H1 (cell line): Measurements from ENCODE around the gene USP7. TPM values are rescaled to one million over a fixed set of nuclear protein-coding genes. Genes with fewer than 3 reads are reported as not detected.
"Not testable (repeated sequence)": the region's sequence is repeated elsewhere in the genome, so short reads cannot be mapped to it uniquely, and the experiment has no call there.

Experiments
- CTCF ChIA-PET: fragments of 300-600 bp; sonication (Branson Sonifier 250); formaldehyde crosslinking; loops from one replicate; lab custom pipeline; 2021; ENCODE audit not compliant: partially characterized antibody; lab: Charles Lee
- POLR2A ChIA-PET: fragments of 300-600 bp; sonication (Branson Sonifier 250); formaldehyde crosslinking; loops from one replicate; lab custom pipeline; 2021; ENCODE audit warnings: inconsistent platforms; ENCODE audit not compliant: partially characterized antibody; lab: Charles Lee
- DNase-seq, 2 experiments: peaks; one replicate each; pipeline versions ENCODE4 v3.0.0 to v3.0.0-alpha.2; 2010 to 2022; ENCODE audit warnings: low spot score in 2 of 2, low read depth in 1 of 2, mixed read lengths in 1 of 2
- FAIRE-seq: peaks from 2 replicates; lab custom pipeline; 2011; peaks lifted over from hg19 to GRCh38; lab: Jason Lieb, UNC
- H2AFZ ChIP-seq: 2 replicates; pipeline ENCODE4 v1.8.1; 2012; ENCODE audit warnings: low read length, inconsistent platforms
- H2AK5ac ChIP-seq: 2 replicates; pipeline ENCODE4 v1.6.1; 2013; ENCODE audit warnings: low read depth, low read length
- H2BK120ac ChIP-seq: replicated peaks from 2 replicates; pipeline ENCODE3; 2013; ENCODE audit warnings: low read depth, low read length, inconsistent platforms
- H2BK12ac ChIP-seq: 2 replicates; pipeline ENCODE4 v1.6.1; 2013; ENCODE audit warnings: low read depth, low read length
- H2BK15ac ChIP-seq: 2 replicates; pipeline ENCODE4 v1.6.1; 2013; ENCODE audit warnings: low read length
- H2BK20ac ChIP-seq: 2 replicates; pipeline ENCODE4 v1.6.1; 2013; ENCODE audit warnings: low read length
- H2BK5ac ChIP-seq: 2 replicates; pipeline ENCODE4 v1.6.1; 2013; ENCODE audit warnings: low read depth, low read length
- H3K14ac ChIP-seq: 2 replicates; pipeline ENCODE4 v1.6.1; 2013; ENCODE audit warnings: inconsistent platforms; ENCODE audit not compliant: insufficient read length
- H3K18ac ChIP-seq: 2 replicates; pipeline ENCODE4 v1.6.1; 2013; ENCODE audit warnings: low read length; ENCODE audit errors: extremely low read depth
- H3K23ac ChIP-seq: 2 replicates; pipeline ENCODE4 v1.6.1; 2013; ENCODE audit warnings: inconsistent platforms; ENCODE audit not compliant: insufficient read length
- H3K23me2 ChIP-seq: 2 replicates; pipeline ENCODE4 v1.6.1; 2013; ENCODE audit warnings: low read depth, low read length
- H3K27ac ChIP-seq: 2 replicates; pipeline ENCODE4 v1.6.1; 2011; ENCODE audit warnings: low read depth, low read length, inconsistent platforms
- H3K27me3 ChIP-seq, 4 experiments: replicated peaks in 1 of 4; 1 replicate in 1 of 4; 2 replicates in 3 of 4; pipeline versions ENCODE4 v1.6.1 to v1.8.1; 2011 to 2013; ENCODE audit warnings: low read length in 3 of 4, mild to moderate bottlenecking in 3 of 4, inconsistent platforms in 2 of 4, mixed read lengths in 2 of 4, moderate library complexity in 1 of 4; ENCODE audit not compliant: control insufficient read depth in 3 of 4, insufficient read depth in 3 of 4; ENCODE audit errors: extremely low read depth in 1 of 4
- H3K36me3 ChIP-seq, 4 experiments: 2 replicates each; pipeline versions ENCODE4 v1.6.1 to v1.8.1; 2011 to 2013; ENCODE audit warnings: mild to moderate bottlenecking in 4 of 4, low read length in 3 of 4, moderate library complexity in 2 of 4, control low read depth in 1 of 4, inconsistent platforms in 1 of 4; ENCODE audit not compliant: insufficient read depth in 4 of 4, control insufficient read depth in 2 of 4
- H3K4ac ChIP-seq: replicated peaks from 2 replicates; pipeline ENCODE3; 2013; ENCODE audit warnings: low read length, low read depth, mixed read lengths, inconsistent platforms; ENCODE audit not compliant: insufficient read length
- H3K4me1 ChIP-seq, 4 experiments: replicated peaks in 1 of 4; 1 replicate in 1 of 4; 2 replicates in 3 of 4; pipeline versions ENCODE4 v1.6.1 to v1.8.1; 2011 to 2013; ENCODE audit warnings: low read length in 3 of 4, inconsistent platforms in 2 of 4, mixed read lengths in 1 of 4; ENCODE audit not compliant: insufficient read depth in 4 of 4, control insufficient read depth in 3 of 4
- H3K4me2 ChIP-seq, 2 experiments: 2 replicates each; pipeline versions ENCODE4 v1.6.1 to v1.8.1; 2011 to 2013; ENCODE audit warnings: low read depth in 2 of 2, low read length in 2 of 2, control low read depth in 1 of 2, inconsistent platforms in 1 of 2, mild to moderate bottlenecking in 1 of 2; ENCODE audit not compliant: insufficient read depth in 1 of 2
- H3K4me3 ChIP-seq, 4 experiments: fragments of 200-600, 300-600 bp in 1 of 4; sonication (generic), shearing (Covaris generic), sonication (Bioruptor Twin) in 1 of 4; 2 replicates each; pipeline versions ENCODE4 v1.5.1 to v1.8.1; 2011 to 2016; ENCODE audit warnings: low read length in 4 of 4, low read depth in 3 of 4, control low read depth in 2 of 4, inconsistent platforms in 2 of 4, mild to moderate bottlenecking in 2 of 4, mixed read lengths in 1 of 4, moderate library complexity in 1 of 4; ENCODE audit not compliant: insufficient read depth in 2 of 4; ENCODE audit errors: extremely low read depth in 1 of 4
- H3K56ac ChIP-seq: replicated peaks from 2 replicates; pipeline ENCODE3; 2013; ENCODE audit warnings: low read depth, mild to moderate bottlenecking, mixed read lengths, low read length, inconsistent platforms; ENCODE audit not compliant: insufficient read length
- H3K79me1 ChIP-seq: 2 replicates; pipeline ENCODE4 v1.6.1; 2013; ENCODE audit warnings: low read depth, low read length, control low read depth
- H3K79me2 ChIP-seq, 2 experiments: 2 replicates each; pipeline versions ENCODE4 v1.6.1 to v1.8.1; 2012 to 2013; ENCODE audit warnings: low read length in 2 of 2, mild to moderate bottlenecking in 2 of 2, inconsistent platforms in 1 of 2; ENCODE audit not compliant: insufficient read depth in 2 of 2, control insufficient read depth in 1 of 2
- H3K9ac ChIP-seq, 4 experiments: replicated peaks in 1 of 4; 1 replicate in 1 of 4; 2 replicates in 3 of 4; pipeline versions ENCODE4 v1.6.1 to v1.8.1; 2011 to 2013; ENCODE audit warnings: low read depth in 3 of 4, low read length in 3 of 4, control low read depth in 2 of 4, mild to moderate bottlenecking in 2 of 4, moderate library complexity in 2 of 4, inconsistent platforms in 1 of 4; ENCODE audit errors: extremely low read depth in 1 of 4
- H3K9me3 ChIP-seq, 2 experiments: 2 replicates each; pipeline versions ENCODE4 v1.6.1 to v1.8.1; 2012 to 2013; ENCODE audit warnings: mild to moderate bottlenecking in 2 of 2, moderate library complexity in 2 of 2, control low read depth in 1 of 2, inconsistent platforms in 1 of 2, low read depth in 1 of 2, low read length in 1 of 2, mixed read lengths in 1 of 2; ENCODE audit not compliant: insufficient read depth in 2 of 2
- H4K20me1 ChIP-seq, 2 experiments: replicated peaks in 1 of 2; 2 replicates each; pipeline versions ENCODE3 to v1.8.1; 2011 to 2013; ENCODE audit warnings: inconsistent platforms in 2 of 2, low read length in 2 of 2, mild to moderate bottlenecking in 1 of 2; ENCODE audit not compliant: insufficient read depth in 2 of 2, control insufficient read depth in 1 of 2
- H4K5ac ChIP-seq: 2 replicates; pipeline ENCODE4 v1.6.1; 2013; ENCODE audit warnings: low read length, low read depth, mixed read lengths, inconsistent platforms; ENCODE audit not compliant: insufficient read length
- H4K8ac ChIP-seq: 2 replicates; pipeline ENCODE4 v1.8.0; 2013; ENCODE audit warnings: mild to moderate bottlenecking, moderate library complexity, low read length, inconsistent platforms; ENCODE audit not compliant: insufficient read depth; ENCODE audit errors: extremely low read depth
- H4K91ac ChIP-seq: replicated peaks from 2 replicates; pipeline ENCODE3; 2013; ENCODE audit warnings: low read length, mixed read lengths, inconsistent platforms; ENCODE audit not compliant: insufficient read length
- ATF3 ChIP-seq: IDR thresholded peaks from 2 replicates; pipeline ENCODE4 v1.6.1; 2011; ENCODE audit warnings: low read depth, mild to moderate bottlenecking, low read length; ENCODE audit not compliant: insufficient read depth
- EZH2 ChIP-seq: fragments of 200-600 bp; sonication (generic); IDR thresholded peaks from 2 replicates; pipeline ENCODE4 v1.7.1; 2012; ENCODE audit warnings: low read depth, mild to moderate bottlenecking, moderate library complexity, low read length, inconsistent platforms; ENCODE audit not compliant: severe bottlenecking
- KDM4A ChIP-seq: IDR thresholded peaks from one replicate; pipeline ENCODE4 v1.7.1; 2012; ENCODE audit warnings: low read depth, mild to moderate bottlenecking, moderate library complexity, low read length, inconsistent platforms; ENCODE audit not compliant: severe bottlenecking
- POLR2A ChIP-seq, 2 experiments: IDR thresholded peaks; 1 replicate in 1 of 2; 2 replicates in 1 of 2; pipeline ENCODE4 v1.6.1; 2011; ENCODE audit warnings: low read depth in 2 of 2, low read length in 2 of 2, mild to moderate bottlenecking in 2 of 2; ENCODE audit errors: control extremely low read depth in 1 of 2
- RBBP5 ChIP-seq: IDR thresholded peaks from 2 replicates; pipeline ENCODE4 v1.7.1; 2012; ENCODE audit warnings: low read depth, mild to moderate bottlenecking, inconsistent platforms, low read length, moderate library complexity, borderline replicate concordance
- SRF ChIP-seq: IDR thresholded peaks from 2 replicates; pipeline ENCODE4 v1.6.1; 2011; ENCODE audit warnings: mild to moderate bottlenecking, low read depth, low read length, moderate library complexity
- SUZ12 ChIP-seq: fragments of 200-600 bp; sonication (generic); IDR thresholded peaks from 2 replicates; pipeline ENCODE4 v1.6.1; 2012; ENCODE audit warnings: mild to moderate bottlenecking, inconsistent platforms, low read length, moderate library complexity, mixed read lengths
- TBP ChIP-seq: IDR thresholded peaks from 2 replicates; pipeline ENCODE4 v1.6.1; 2011; ENCODE audit warnings: low read depth, low read length, improper control_type of control experiment
- TCF12 ChIP-seq: IDR thresholded peaks from 2 replicates; pipeline ENCODE4 v1.6.1; 2011; ENCODE audit warnings: low read depth, mild to moderate bottlenecking, low read length
- WGBS, 2 experiments: shearing (Covaris generic) in 1 of 2; methylation state at CpG; one replicate each; pipeline versions ENCODE4 v1.1.6 to v1.1.7; 2013 to 2015; ENCODE audit warnings: low lambda C conversion rate in 2 of 2, mixed read lengths in 2 of 2, inconsistent platforms in 1 of 2, low coverage in 1 of 2, missing lambda C conversion rate in 1 of 2; ENCODE audit not compliant: insufficient replicate concordance in 2 of 2, insufficient coverage in 1 of 2, insufficient read length in 1 of 2; ENCODE audit errors: extremely low coverage in 1 of 2, missing lambda C conversion rate in 1 of 2; 5-methylcytosine and 5-hydroxymethylcytosine counted together
- polyA plus RNA-seq, 7 experiments: library from polyadenylated mRNA; depleted of rRNA in 3 of 7; stranded (reverse) in 5 of 7; unstranded in 2 of 7; fragments of >200 nt in 5 of 7; fragments of 200-250 nt in 2 of 7; gene quantifications; 1 replicate in 5 of 7; 2 replicates in 1 of 7; 4 replicates in 1 of 7; pipeline versions ENCODE4 v1.2.1 to v1.2.3, GENCODE V29; 2011 to 2013; ENCODE audit warnings: missing spikeins in 2 of 7, mixed read lengths in 2 of 7
- total RNA-seq: library from RNA; stranded (reverse); fragmentation: NEBNext Ultra II Directional; extraction: Animal tissue kit (Norgen Biotek cat#: 25700); gene quantifications from 2 replicates; pipeline ENCODE4 v1.2.1, GENCODE V29; 2021
- TF ChIP-seq, protein P1 (sequence below): IDR thresholded peaks from 2 replicates; pipeline ENCODE4 v1.6.1; 2011; ENCODE audit warnings: low read length, improper control_type of control experiment

USP7 gene
- total and polyA plus RNA-seq, 2 of the 8 experiments (the other 6 are each of a cell fraction or from before 2014, with no cell fraction given) = 21.3 to 211 TPM

- no peak for TF ChIP-seq SRF
- TF ChIP-seq KDM4A = no peak
- no peak for TF ChIP-seq TCF12
- no peak for TF ChIP-seq RBBP5
- TF ChIP-seq EZH2 = no peak
- TF ChIP-seq, protein P1, sequence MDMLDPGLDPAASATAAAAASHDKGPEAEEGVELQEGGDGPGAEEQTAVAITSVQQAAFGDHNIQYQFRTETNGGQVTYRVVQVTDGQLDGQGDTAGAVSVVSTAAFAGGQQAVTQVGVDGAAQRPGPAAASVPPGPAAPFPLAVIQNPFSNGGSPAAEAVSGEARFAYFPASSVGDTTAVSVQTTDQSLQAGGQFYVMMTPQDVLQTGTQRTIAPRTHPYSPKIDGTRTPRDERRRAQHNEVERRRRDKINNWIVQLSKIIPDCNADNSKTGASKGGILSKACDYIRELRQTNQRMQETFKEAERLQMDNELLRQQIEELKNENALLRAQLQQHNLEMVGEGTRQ = no peak
- TF ChIP-seq SUZ12 = no peak
- no peak for TF ChIP-seq TBP
- no peak for TF ChIP-seq POLR2A (IDR thresholded peaks at IDR 0.05; ENCODE audit: control extremely low read depth in 1 of 2, low read depth in 2 of 2, low read length in 2 of 2)
- TF ChIP-seq ATF3 = no peak
Observed at GRCh38 chr16:8877894-8878522, 85.7 kb downstream of the USP7 start (continued).

GRCh38 chr16:8875317-8875716 is 88.4 kb downstream of the USP7 start:
- H3K4me1 ChIP-seq = peaks cover 3 to 11% (median 8%) of the 10 kb centered on the region in 4 experiments
- ChIA-PET CTCF (interaction anchor here (3.3 kb wide), 1 partner anchor 12 kb away, joined by 25 read pairs; no protein-coding TSS in a partner anchor), POLR2A (interaction anchor here (0.6 to 29.1 kb wide), 3 partner anchors 9 to 196 kb away, joined by 3 to 456 read pairs (median 7); partner anchors contain the start of gene CARHSP1)
- not testable (repeated sequence) for H3K23me2 ChIP-seq, DNase-seq, H4K8ac ChIP-seq, H3K79me1 ChIP-seq, H3K9ac ChIP-seq, H3K18ac ChIP-seq, H3K23ac ChIP-seq, H3K27ac ChIP-seq, H3K4me2 ChIP-seq, H3K79me2 ChIP-seq, H2BK120ac ChIP-seq, H3K14ac ChIP-seq, H4K20me1 ChIP-seq, H2BK5ac ChIP-seq, H3K27me3 ChIP-seq, H4K91ac ChIP-seq, H3K4me3 ChIP-seq, H2AFZ ChIP-seq, FAIRE-seq, H3K9me3 ChIP-seq, H3K56ac ChIP-seq, H2AK5ac ChIP-seq, H3K4ac ChIP-seq, H2BK15ac ChIP-seq, H2BK12ac ChIP-seq, H2BK20ac ChIP-seq, H3K36me3 ChIP-seq, H4K5ac ChIP-seq
- 65% methylated on average over 5 of the region's 7 CpGs; no CpG with 5 or more reads in 1 of the 2 experiments for WGBS, 2 experiments
